Lung (tissue), 12 donors: ENCODE results near the gene BTG2. TPM values are rescaled to one million over a fixed set of nuclear protein-coding genes. Genes with fewer than 3 reads are reported as not detected.

ENCODE experiments used
- ATAC-seq: fragments of 200-7000 bp; cut with Tn5 transposase; one replicate; pipeline ENCODE4 v1.9.1; 2020; ENCODE audit warnings: moderate number of reproducible peaks; ENCODE audit not compliant: insufficient read depth, low FRiP score
- DNase-seq, 3 donors: peaks; one replicate each; pipeline ENCODE4 v3.0.0-alpha.2; 2013 to 2017
- H3K27ac ChIP-seq, 2 donors: one replicate each; pipeline ENCODE4 v1.5.1; 2013; ENCODE audit warnings: mild to moderate bottlenecking in 2 of 2, moderate library complexity in 2 of 2, control low read depth in 1 of 2, inconsistent platforms in 1 of 2, low read depth in 1 of 2, low read length in 1 of 2
- H3K27me3 ChIP-seq, 3 donors: one replicate each; pipeline ENCODE4 v1.5.1; 2013; ENCODE audit warnings: low read length in 2 of 3; ENCODE audit not compliant: control insufficient read depth in 3 of 3, insufficient read depth in 3 of 3
- H3K36me3 ChIP-seq, 4 donors: one replicate each; pipeline ENCODE4 v1.5.1; 2013; ENCODE audit warnings: low read length in 4 of 4, mild to moderate bottlenecking in 1 of 4, moderate library complexity in 1 of 4; ENCODE audit not compliant: control insufficient read depth in 4 of 4, insufficient read depth in 4 of 4
- H3K4me1 ChIP-seq, 5 donors: one replicate each; pipeline ENCODE4 v1.5.1; 2013; ENCODE audit warnings: low read length in 5 of 5, mild to moderate bottlenecking in 2 of 5, moderate library complexity in 1 of 5; ENCODE audit not compliant: control insufficient read depth in 5 of 5, insufficient read depth in 5 of 5
- H3K4me3 ChIP-seq: one replicate; pipeline ENCODE4 v1.5.1; 2013; ENCODE audit warnings: mild to moderate bottlenecking, control low read depth, moderate library complexity
- H3K9ac ChIP-seq, 2 donors: one replicate each; pipeline ENCODE4 v1.5.1; 2013; ENCODE audit warnings: low read length in 2 of 2, control low read depth in 1 of 2; ENCODE audit not compliant: insufficient read depth in 1 of 2
- H3K9me3 ChIP-seq, 4 donors: one replicate each; pipeline ENCODE4 v1.5.1; 2013; ENCODE audit warnings: low read length in 3 of 4, mild to moderate bottlenecking in 1 of 4, moderate library complexity in 1 of 4; ENCODE audit not compliant: control insufficient read depth in 4 of 4, insufficient read depth in 3 of 4
- WGBS, 2 donors: extraction: QIAGEN DNeasy Blood & Tissue Kit; methylation state at CpG; one replicate each; pipeline ENCODE4 v1.1.7; 2013; 5-methylcytosine and 5-hydroxymethylcytosine counted together
- polyA plus RNA-seq, 2 donors: library from polyadenylated mRNA; stranded (reverse); fragments of 200-250 nt; gene quantifications; one replicate each; pipeline ENCODE4 v1.2.1, GENCODE V29; 2013
- total RNA-seq, 2 donors: library from RNA; depleted of rRNA in 1 of 2; stranded (reverse); fragments of >200 nt in 1 of 2; gene quantifications; one replicate each; pipeline ENCODE4 v1.2.1, GENCODE V29; 2014 to 2021
- TF ChIP-seq, protein P1 (sequence below): IDR thresholded peaks from 2 replicates; pipeline ENCODE4 v1.5.1; 2012; ENCODE audit warnings: mild to moderate bottlenecking; ENCODE audit errors: control extremely low read depth, extremely low read depth
- donor health status: control.
- donor health status: control.
- donor health status: Bipolar disorder and iron deficiency.
- donor health status: healthy.
- donor health status: DM: yes; HTN: yes; CAD: no.

The BTG2 gene
- total and polyA plus RNA-seq, 4 donors = 29.1 to 118 (median 73.5) TPM

DNA sequence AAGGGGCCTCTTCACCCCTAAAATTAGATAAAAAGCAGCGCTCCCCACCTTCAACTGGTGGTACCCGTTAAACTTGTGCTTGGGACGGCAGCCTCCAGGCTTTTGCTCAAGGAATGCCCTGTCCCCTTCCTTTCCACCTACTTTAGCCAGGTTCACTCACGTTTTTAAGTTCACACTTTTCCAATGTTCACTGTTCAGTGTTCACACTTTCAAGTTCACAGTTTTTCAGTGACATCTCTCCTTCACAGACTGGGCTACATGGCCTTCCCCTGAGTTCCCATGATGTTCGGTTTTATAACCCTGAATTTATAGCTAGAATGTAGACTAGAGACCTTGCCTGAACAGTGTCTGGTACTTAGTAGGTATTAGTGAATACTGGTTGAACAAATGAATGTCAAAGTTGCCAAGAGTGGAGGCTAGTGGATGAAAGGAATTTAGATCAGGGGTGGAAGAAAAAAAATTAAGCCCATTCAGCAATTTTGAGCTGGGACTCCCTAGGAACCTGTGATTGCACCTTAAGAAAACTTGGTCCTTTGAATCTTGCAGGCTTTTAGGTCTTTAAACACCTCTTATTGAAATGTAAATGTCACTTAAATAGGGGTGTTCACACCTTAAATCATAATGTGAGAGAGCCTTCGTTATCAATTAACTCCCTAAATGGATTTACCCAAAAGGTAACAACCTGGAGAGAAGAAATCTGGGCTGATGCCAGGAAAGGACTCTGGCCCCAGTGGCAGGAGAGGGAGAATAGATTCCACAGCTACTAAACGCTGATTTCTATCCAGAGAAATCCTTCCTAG lies 12.3 kb downstream of the BTG2 start:
- Histone ChIP-seq H3K4me3 (no peak overlapping the region), H3K9ac (no peak overlapping the region), H3K27ac (peak overlapping the region in 1 of 2 donors; percentile 83), H3K36me3 (no peaks in the 10 kb centered on the region), H3K4me1 (peaks cover 5 to 16% (median 7%) of the 10 kb centered on the region in 5 donors), H3K27me3 (no peaks in the 10 kb centered on the region), H3K9me3 (no peaks in the 10 kb centered on the region)
- ATAC-seq = no peak
- 73 to 85% methylated on average over 7 of the region's 7 CpGs for WGBS, 2 donors
- DNase-seq = no peak
- TF ChIP-seq, protein P1, sequence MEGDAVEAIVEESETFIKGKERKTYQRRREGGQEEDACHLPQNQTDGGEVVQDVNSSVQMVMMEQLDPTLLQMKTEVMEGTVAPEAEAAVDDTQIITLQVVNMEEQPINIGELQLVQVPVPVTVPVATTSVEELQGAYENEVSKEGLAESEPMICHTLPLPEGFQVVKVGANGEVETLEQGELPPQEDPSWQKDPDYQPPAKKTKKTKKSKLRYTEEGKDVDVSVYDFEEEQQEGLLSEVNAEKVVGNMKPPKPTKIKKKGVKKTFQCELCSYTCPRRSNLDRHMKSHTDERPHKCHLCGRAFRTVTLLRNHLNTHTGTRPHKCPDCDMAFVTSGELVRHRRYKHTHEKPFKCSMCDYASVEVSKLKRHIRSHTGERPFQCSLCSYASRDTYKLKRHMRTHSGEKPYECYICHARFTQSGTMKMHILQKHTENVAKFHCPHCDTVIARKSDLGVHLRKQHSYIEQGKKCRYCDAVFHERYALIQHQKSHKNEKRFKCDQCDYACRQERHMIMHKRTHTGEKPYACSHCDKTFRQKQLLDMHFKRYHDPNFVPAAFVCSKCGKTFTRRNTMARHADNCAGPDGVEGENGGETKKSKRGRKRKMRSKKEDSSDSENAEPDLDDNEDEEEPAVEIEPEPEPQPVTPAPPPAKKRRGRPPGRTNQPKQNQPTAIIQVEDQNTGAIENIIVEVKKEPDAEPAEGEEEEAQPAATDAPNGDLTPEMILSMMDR = no peak

DNA sequence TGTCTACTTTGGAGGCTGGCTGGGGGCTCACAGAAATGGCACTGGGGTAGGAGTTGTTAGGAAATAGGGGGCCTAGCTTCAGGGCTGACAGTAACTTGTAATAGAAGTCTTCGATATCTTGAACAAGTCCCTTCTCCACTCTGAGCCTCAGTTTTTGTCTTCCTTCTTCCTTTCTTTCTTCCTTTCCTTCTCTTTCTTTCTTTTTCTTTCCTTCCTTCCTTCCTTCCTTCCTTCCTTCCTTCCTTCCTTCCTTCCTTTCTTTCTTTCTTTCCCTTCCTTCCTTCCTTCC lies 12.9 kb downstream of the BTG2 start:
- no peaks in the 10 kb centered on the region for H3K36me3 ChIP-seq
- ATAC-seq (no peak), DNase-seq (no peak)
- no peak overlapping the region for H3K4me3 ChIP-seq
- H3K27ac ChIP-seq = no peak overlapping the region
- H3K9ac ChIP-seq = no peak overlapping the region
- TF ChIP-seq, protein P1 = no peak
- H3K27me3 ChIP-seq = no peaks in the 10 kb centered on the region
- no peaks in the 10 kb centered on the region for H3K9me3 ChIP-seq
- WGBS, 2 donors = 89 to 96% methylated on average over 1 of the region's 1 CpG
- H3K4me1 ChIP-seq = peaks cover 5 to 18% (median 7%) of the 10 kb centered on the region in 5 donors

DNA sequence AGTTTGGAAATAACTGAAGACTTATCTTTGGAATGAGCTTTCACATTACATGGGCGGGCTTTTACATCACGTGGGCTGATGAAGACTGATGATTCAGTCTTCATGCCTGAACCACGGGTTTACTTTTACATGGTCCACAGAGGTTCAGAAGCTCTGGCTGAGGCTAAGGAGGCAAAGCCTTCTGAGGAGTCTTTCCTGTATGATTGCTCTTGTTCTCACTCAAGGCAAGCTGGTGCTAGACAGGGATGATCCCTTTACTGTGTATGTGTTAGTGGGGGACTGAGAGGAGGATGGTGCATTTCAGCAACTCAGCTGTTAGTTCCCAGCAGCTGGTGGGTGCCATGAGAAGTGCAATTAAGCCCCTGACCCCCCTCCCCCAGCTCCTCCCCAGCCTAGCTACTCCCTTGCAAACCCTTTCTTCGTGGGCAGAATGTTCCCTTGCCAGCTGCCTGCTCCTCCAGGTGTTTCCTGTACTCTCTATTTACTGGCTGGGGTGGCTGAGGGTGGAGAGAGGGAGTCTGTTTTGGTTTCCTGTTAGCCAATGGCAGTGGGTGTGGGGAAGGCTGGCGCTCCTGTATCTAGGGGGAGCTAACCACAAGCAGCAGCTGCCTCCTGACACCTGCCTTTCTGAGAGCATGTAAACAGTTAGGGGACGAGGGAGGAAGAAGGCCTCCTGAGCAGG lies 15.4 kb downstream of the BTG2 start:
- Histone ChIP-seq H3K9ac (no peak overlapping the region), H3K27me3 (no peaks in the 10 kb centered on the region), H3K9me3 (no peaks in the 10 kb centered on the region), H3K4me1 (peaks cover 11 to 43% (median 26%) of the 10 kb centered on the region in 5 donors), H3K4me3 (no peak overlapping the region), H3K36me3 (no peaks in the 10 kb centered on the region), H3K27ac (peak overlapping the region in 1 of 2 donors; percentile 82)
- WGBS, 2 donors = 7 to 23% methylated on average over 6 of the region's 6 CpGs
- TF ChIP-seq, protein P1 = no peak
- peak; percentile 47 to 73 (median 47) for DNase-seq
- ATAC-seq = peak; percentile 57
